Keratinocyte (primary cell): ENCODE measurements around the gene DUSP10.

ENCODE experiments used
- EZH2 ChIP-seq: IDR thresholded peaks from one replicate; pipeline ENCODE4 v1.6.1; 2012; ENCODE audit warnings: inconsistent platforms, mild to moderate bottlenecking, low read length, moderate library complexity
- TF ChIP-seq, protein P1 (sequence below), 3 experiments: IDR thresholded peaks in 1 of 3; conservative IDR thresholded peaks in 1 of 3; optimal IDR thresholded peaks in 1 of 3; 2 replicates in 2 of 3; 3 replicates in 1 of 3; pipeline versions ENCODE3 to v1.5.1; 2011; ENCODE audit warnings: low read length in 3 of 3, mild to moderate bottlenecking in 3 of 3, moderate library complexity in 2 of 3, control low read depth in 1 of 3, inconsistent platforms in 1 of 3; ENCODE audit not compliant: insufficient read depth in 2 of 3; ENCODE audit errors: extremely low read depth in 1 of 3

- TF ChIP-seq, protein P1, sequence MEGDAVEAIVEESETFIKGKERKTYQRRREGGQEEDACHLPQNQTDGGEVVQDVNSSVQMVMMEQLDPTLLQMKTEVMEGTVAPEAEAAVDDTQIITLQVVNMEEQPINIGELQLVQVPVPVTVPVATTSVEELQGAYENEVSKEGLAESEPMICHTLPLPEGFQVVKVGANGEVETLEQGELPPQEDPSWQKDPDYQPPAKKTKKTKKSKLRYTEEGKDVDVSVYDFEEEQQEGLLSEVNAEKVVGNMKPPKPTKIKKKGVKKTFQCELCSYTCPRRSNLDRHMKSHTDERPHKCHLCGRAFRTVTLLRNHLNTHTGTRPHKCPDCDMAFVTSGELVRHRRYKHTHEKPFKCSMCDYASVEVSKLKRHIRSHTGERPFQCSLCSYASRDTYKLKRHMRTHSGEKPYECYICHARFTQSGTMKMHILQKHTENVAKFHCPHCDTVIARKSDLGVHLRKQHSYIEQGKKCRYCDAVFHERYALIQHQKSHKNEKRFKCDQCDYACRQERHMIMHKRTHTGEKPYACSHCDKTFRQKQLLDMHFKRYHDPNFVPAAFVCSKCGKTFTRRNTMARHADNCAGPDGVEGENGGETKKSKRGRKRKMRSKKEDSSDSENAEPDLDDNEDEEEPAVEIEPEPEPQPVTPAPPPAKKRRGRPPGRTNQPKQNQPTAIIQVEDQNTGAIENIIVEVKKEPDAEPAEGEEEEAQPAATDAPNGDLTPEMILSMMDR (optimal IDR thresholded peaks at IDR 0.05 in 1 of 3, IDR thresholded peaks at IDR 0.05 in 1 of 3, conservative IDR thresholded peaks at IDR 0.05 in 1 of 3; ENCODE audit: extremely low read depth in 1 of 3, insufficient read depth in 2 of 3, low read length in 3 of 3) = no peak
- no peak for TF ChIP-seq EZH2
Observed at GRCh38 chr1:221774054-221774842, 32.4 kb upstream of the DUSP10 start.
